B cell (primary cell): Measurements from ENCODE around the gene GPX2. TPM values are rescaled to one million over a fixed set of nuclear protein-coding genes. Genes with fewer than 3 reads are reported as not detected.

Source experiments
- ATAC-seq: fragments of 200-7000 bp; cut with Tn5 transposase; one replicate; pipeline ENCODE4 v1.10.0; 2021; ENCODE audit warnings: low read depth, mild to moderate bottlenecking, moderate number of reproducible peaks, moderate library complexity
- CTCF ChIA-PET: fragments of 350-600 bp; sonication (Branson Sonifier 250); formaldehyde crosslinking; loops from one replicate; lab custom pipeline; 2021; ENCODE audit warnings: antibody characterized with exemption, inconsistent platforms; lab: Charles Lee
- POLR2A ChIA-PET: fragments of 350-600 bp; sonication (Branson Sonifier 250); formaldehyde crosslinking; loops from one replicate; lab custom pipeline; 2021; ENCODE audit warnings: antibody characterized with exemption; lab: Charles Lee
- DNase-seq: peaks from one replicate; pipeline ENCODE4 v3.0.0; 2013
- H2AFZ ChIP-seq: 2 replicates; pipeline ENCODE4 v1.6.1; 2012; ENCODE audit warnings: mild to moderate bottlenecking, low read depth, low read length; ENCODE audit not compliant: insufficient read depth, poor library complexity, severe bottlenecking
- H3K27ac ChIP-seq, 2 donors: 1 replicate in 1 of 2; 2 replicates in 1 of 2; pipeline ENCODE4 v1.5.1; 2012 to 2013; ENCODE audit warnings: low read length in 2 of 2, mild to moderate bottlenecking in 2 of 2, moderate library complexity in 1 of 2
- H3K27me3 ChIP-seq, 4 experiments: fragments of 200-600 bp in 1 of 4; sonication (generic) in 1 of 4; replicated peaks in 1 of 4; 1 replicate in 2 of 4; 2 replicates in 2 of 4; pipeline versions ENCODE4 v1.6.1 to v1.7.0; 2013 to 2016; ENCODE audit warnings: low read length in 3 of 4, mild to moderate bottlenecking in 2 of 4, mixed read lengths in 1 of 4, moderate library complexity in 1 of 4; ENCODE audit not compliant: insufficient read depth in 4 of 4, control insufficient read depth in 3 of 4; ENCODE audit errors: control extremely low read depth in 1 of 4
- H3K36me3 ChIP-seq, 2 experiments: replicated peaks in 1 of 2; 1 replicate in 1 of 2; 2 replicates in 1 of 2; pipeline versions ENCODE4 v1.6.1 to v1.7.1; 2013; ENCODE audit warnings: low read length in 1 of 2; ENCODE audit not compliant: insufficient read depth in 2 of 2, control insufficient read depth in 1 of 2; ENCODE audit errors: control extremely low read depth in 1 of 2, extremely low read depth in 1 of 2
- H3K4me1 ChIP-seq, 2 donors: fragments of 200-600 bp in 1 of 2; sonication (generic) in 1 of 2; 1 replicate in 1 of 2; 2 replicates in 1 of 2; pipeline versions ENCODE4 v1.5.1 to v1.6.1; 2013 to 2017; ENCODE audit warnings: low read length in 2 of 2; ENCODE audit not compliant: control insufficient read depth in 2 of 2, insufficient read depth in 2 of 2
- H3K4me2 ChIP-seq: replicated peaks from 2 replicates; pipeline ENCODE3; 2012; ENCODE audit warnings: mild to moderate bottlenecking, low read depth, low read length; ENCODE audit not compliant: poor library complexity, severe bottlenecking
- H3K4me3 ChIP-seq, 5 experiments: fragments of 200-600 bp in 1 of 5; sonication (generic) in 1 of 5; 1 replicate in 3 of 5; 2 replicates in 2 of 5; pipeline versions ENCODE4 v1.5.1 to v1.7.0; 2011 to 2016; ENCODE audit warnings: low read length in 4 of 5, mild to moderate bottlenecking in 4 of 5, low read depth in 2 of 5, control low read depth in 1 of 5, moderate library complexity in 1 of 5; ENCODE audit not compliant: insufficient read depth in 1 of 5; ENCODE audit errors: control extremely low read depth in 1 of 5, extremely low read depth in 1 of 5
- H3K79me2 ChIP-seq: fragments of 200-600 bp; sonication (generic); one replicate; pipeline ENCODE4 v1.6.0; 2016; ENCODE audit warnings: low read length; ENCODE audit not compliant: control insufficient read depth, insufficient read depth
- H3K9ac ChIP-seq: fragments of 200-600 bp; sonication (generic); 2 replicates; pipeline ENCODE4 v1.6.1; 2017; ENCODE audit warnings: mild to moderate bottlenecking, low read length, moderate library complexity
- H3K9me3 ChIP-seq, 3 donors: one replicate each; pipeline versions ENCODE4 v1.6.1 to v1.7.1; 2013; ENCODE audit warnings: low read length in 2 of 3; ENCODE audit not compliant: control insufficient read depth in 2 of 3, insufficient read depth in 1 of 3; ENCODE audit errors: control extremely low read depth in 1 of 3
- H4K20me1 ChIP-seq: 2 replicates; pipeline ENCODE4 v1.6.0; 2012; ENCODE audit warnings: mild to moderate bottlenecking, low read length; ENCODE audit not compliant: insufficient read depth, control insufficient read depth, poor library complexity, severe bottlenecking
- H3K27ac Mint-ChIP-seq: one replicate; pipeline ENCODE4 v1.8.0; 2021; ENCODE audit warnings: mixed read lengths
- H3K27me3 Mint-ChIP-seq: one replicate; pipeline ENCODE4 v1.8.0; 2021; ENCODE audit warnings: mixed read lengths
- H3K4me1 Mint-ChIP-seq: one replicate; pipeline ENCODE4 v1.8.0; 2021; ENCODE audit warnings: mixed read lengths
- H3K4me3 Mint-ChIP-seq: one replicate; pipeline ENCODE4 v1.8.0; 2021; ENCODE audit warnings: mixed read lengths
- H3K9me3 Mint-ChIP-seq: one replicate; pipeline ENCODE4 v1.8.0; 2022; ENCODE audit warnings: mixed read lengths; ENCODE audit not compliant: insufficient read depth
- EZH2 ChIP-seq: IDR thresholded peaks from 2 replicates; pipeline ENCODE4 v1.6.1; 2012; ENCODE audit warnings: borderline replicate concordance, low read depth, mild to moderate bottlenecking, moderate library complexity, low read length; ENCODE audit not compliant: insufficient read depth, poor library complexity, severe bottlenecking
- WGBS: methylation state at CpG from one replicate; pipeline ENCODE4 v1.1.5; 2013; ENCODE audit warnings: missing lambda C conversion rate; ENCODE audit not compliant: insufficient coverage; 5-methylcytosine and 5-hydroxymethylcytosine counted together
- intact Hi-C: fragments of 100-400 bp; cut with micrococcal nuclease; formaldehyde crosslinking; loops from one replicate; pipeline ENCODE4 v1.10.0; 2022
- polyA plus RNA-seq: library from polyadenylated mRNA; depleted of rRNA; stranded (reverse); fragments of >200 nt; gene quantifications from 2 replicates; pipeline ENCODE4 v1.2.3, GENCODE V29; 2012
- total RNA-seq, 2 donors: library from RNA; stranded (reverse); fragments of 120-200 nt in 1 of 2; gene quantifications; 1 replicate in 1 of 2; 2 replicates in 1 of 2; pipeline versions ENCODE4 v1.2.3 to v1.2.4, GENCODE V29; 2013 to 2022
- TF ChIP-seq, protein P1 (sequence below): fragments of 200-600 bp; IDR thresholded peaks from one replicate; pipeline ENCODE4 v1.8.0; 2022; ENCODE audit warnings: antibody characterized with exemption, mild to moderate bottlenecking

GPX2 gene
- total and polyA plus RNA-seq, 2 donors (not counting 1 experiment from before 2014, with no cell fraction given): not detected

DNA sequence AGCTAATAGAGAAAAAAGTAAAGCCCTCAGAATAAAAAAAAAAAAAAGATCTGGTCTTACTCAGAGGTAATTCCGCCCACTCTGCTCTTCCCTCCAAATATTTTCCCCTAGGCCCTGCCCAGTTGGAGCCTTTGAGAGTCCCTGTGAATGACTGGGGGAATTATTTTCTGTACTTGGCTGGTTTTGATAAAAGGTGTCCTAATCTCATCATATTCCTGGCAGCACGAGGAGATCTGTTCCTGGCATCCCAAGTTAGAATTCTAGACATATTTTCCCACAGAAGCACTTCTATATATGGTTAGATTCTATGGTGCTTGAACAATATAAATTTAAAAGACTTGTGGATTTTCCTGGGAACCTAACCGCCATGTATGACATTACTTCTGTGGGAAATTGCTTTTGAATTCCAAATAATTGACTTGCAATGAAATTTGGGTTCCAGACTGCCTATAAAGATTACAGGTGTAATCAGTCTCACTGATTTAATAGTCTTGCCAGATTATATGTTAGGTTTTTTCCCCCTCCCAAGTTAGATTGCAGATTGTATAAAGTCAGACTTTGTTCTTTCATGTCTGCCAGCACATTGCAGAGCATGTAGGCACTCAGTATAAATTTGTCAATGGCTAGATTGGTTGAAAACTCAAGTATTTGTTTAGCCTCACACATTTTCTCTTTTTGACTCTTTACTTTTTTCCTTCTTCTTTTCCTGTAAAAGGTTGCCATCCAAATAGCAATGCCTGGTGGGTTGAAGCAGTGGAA lies 12.3 kb downstream of the GPX2 start:
- Histone ChIP-seq H3K27ac (no peak overlapping the region), H3K4me3 (no peak overlapping the region), H4K20me1 (peaks cover 21% of the 10 kb centered on the region), H3K9me3 (no peaks in the 10 kb centered on the region), H3K79me2 (peaks cover 34% of the 10 kb centered on the region), H3K27me3 (no peaks in the 10 kb centered on the region), H3K36me3 (peaks cover 4 to 76% of the 10 kb centered on the region in 2 experiments), H3K4me1 (peaks cover 15 to 19% of the 10 kb centered on the region in 2 donors), H3K9ac (no peak overlapping the region), H2AFZ (no peak overlapping the region), H3K4me2 (no peak overlapping the region)
- no peak overlapping the region for H3K27ac Mint-ChIP-seq
- H3K9me3 Mint-ChIP-seq: no peaks in the 10 kb centered on the region
- no peak overlapping the region for H3K4me3 Mint-ChIP-seq
- H3K27me3 Mint-ChIP-seq: no peaks in the 10 kb centered on the region
- WGBS: no CpG with 5 or more reads among the region's 3 CpGs
- CTCF ChIA-PET: no interaction called here
- peaks cover 13% of the 10 kb centered on the region for H3K4me1 Mint-ChIP-seq
- ATAC-seq (no peak), DNase-seq (no peak)
- intact Hi-C loops: no loop called here
- POLR2A ChIA-PET: no interaction called here
- TF ChIP-seq, protein P1, sequence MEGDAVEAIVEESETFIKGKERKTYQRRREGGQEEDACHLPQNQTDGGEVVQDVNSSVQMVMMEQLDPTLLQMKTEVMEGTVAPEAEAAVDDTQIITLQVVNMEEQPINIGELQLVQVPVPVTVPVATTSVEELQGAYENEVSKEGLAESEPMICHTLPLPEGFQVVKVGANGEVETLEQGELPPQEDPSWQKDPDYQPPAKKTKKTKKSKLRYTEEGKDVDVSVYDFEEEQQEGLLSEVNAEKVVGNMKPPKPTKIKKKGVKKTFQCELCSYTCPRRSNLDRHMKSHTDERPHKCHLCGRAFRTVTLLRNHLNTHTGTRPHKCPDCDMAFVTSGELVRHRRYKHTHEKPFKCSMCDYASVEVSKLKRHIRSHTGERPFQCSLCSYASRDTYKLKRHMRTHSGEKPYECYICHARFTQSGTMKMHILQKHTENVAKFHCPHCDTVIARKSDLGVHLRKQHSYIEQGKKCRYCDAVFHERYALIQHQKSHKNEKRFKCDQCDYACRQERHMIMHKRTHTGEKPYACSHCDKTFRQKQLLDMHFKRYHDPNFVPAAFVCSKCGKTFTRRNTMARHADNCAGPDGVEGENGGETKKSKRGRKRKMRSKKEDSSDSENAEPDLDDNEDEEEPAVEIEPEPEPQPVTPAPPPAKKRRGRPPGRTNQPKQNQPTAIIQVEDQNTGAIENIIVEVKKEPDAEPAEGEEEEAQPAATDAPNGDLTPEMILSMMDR: no peak
- no peak for TF ChIP-seq EZH2

DNA sequence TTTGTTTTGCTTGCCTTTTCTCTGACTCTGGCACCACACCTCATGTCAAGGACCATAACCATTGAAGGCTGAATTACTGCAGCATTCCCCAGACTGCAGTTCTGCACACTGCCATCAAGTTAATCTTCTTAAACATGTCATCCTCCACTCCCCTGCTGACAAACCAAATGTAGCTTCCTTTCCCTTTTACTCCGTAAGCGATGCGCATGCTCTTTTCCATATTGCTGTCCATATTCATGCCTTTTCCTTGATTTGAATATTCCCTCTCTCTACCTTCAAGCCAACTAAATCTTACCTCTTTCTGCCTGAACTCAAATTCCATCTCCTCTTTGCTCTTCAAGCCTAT lies 13.6 kb downstream of the GPX2 start:
- Histone ChIP-seq H2AFZ (no peak overlapping the region), H4K20me1 (peaks cover 31% of the 10 kb centered on the region), H3K4me1 (peaks cover 15 to 19% of the 10 kb centered on the region in 2 donors), H3K27me3 (no peaks in the 10 kb centered on the region), H3K36me3 (peaks cover 8 to 82% of the 10 kb centered on the region in 2 experiments), H3K27ac (peak overlapping the region; percentile 19 to 51), H3K4me2 (peak overlapping the region; percentile 51), H3K9me3 (no peaks in the 10 kb centered on the region), H3K79me2 (peaks cover 38% of the 10 kb centered on the region), H3K9ac (no peak overlapping the region), H3K4me3 (peak overlapping the region in 1 of 5 experiments; percentile 4)
- TF ChIP-seq, protein P1: no peak
- TF ChIP-seq EZH2: no peak
- ChIA-PET POLR2A (no interaction called here), CTCF (no interaction called here)
- Mint-ChIP-seq H3K27me3 (no peaks in the 10 kb centered on the region), H3K27ac (no peak overlapping the region), H3K4me1 (peaks cover 12% of the 10 kb centered on the region), H3K4me3 (no peak overlapping the region), H3K9me3 (no peaks in the 10 kb centered on the region)
- intact Hi-C loops: no loop called here
- no peak for ATAC-seq
- DNase-seq: no peak
- WGBS: 96% methylated on average over 3 of the region's 3 CpGs
